ENCODE results near the gene MALRD1.

The MALRD1 gene

DNA sequence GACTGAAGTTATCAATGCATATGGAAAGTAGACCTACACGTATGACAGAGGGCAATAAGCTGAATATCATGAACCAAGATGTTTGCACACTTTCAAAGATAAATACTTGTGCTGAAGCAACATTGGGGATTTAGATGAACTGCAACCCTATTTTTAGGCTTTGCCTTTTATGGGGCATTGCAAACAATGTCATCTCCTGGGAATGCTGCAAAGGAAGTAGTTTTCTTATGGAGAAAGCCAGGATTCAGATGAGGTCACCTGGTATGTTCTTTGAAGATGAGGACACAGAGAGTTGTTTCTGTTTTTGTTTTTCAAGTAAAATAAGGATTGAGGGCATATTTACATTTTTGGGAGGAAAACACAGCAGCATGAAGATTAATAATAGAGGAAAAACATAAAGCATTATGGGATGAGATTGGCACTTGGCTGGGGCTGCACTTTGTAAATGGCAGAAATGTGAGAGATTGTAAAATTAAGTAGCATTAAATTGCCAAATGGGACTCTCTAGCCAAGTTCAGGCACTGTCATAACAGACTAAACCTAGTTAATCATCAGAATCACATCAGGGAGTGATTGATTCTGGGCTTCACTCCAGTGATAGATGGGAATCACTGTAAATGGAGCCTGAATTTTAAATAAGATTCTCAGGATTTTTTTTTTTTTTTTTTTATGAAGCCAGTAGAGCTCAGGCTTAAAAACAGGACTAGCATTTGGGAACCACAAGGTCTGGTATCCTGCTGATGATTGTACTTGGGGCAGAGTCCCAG, 63.1 kb downstream of the MALRD1 start:
- DNase-seq, result no peak

DNA sequence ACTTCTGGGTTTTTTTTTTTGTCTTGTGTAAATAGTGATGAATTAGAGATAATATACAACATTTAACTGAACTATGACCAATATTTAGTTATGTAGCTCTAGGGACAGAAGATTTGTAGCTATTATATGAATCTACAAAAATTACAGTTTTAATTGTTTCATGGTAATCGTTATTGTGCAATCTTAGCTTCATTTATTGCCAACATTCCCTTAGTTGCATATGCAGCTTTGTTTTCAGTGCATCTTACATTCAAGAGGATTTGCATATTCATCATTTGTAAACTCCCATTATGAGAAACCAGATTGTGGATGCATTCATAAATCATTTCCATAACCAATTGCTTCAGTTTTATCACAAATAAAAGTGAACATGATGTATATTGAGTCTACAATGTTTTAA, 68.8 kb downstream of the MALRD1 start:
- no peak for DNase-seq

DNA sequence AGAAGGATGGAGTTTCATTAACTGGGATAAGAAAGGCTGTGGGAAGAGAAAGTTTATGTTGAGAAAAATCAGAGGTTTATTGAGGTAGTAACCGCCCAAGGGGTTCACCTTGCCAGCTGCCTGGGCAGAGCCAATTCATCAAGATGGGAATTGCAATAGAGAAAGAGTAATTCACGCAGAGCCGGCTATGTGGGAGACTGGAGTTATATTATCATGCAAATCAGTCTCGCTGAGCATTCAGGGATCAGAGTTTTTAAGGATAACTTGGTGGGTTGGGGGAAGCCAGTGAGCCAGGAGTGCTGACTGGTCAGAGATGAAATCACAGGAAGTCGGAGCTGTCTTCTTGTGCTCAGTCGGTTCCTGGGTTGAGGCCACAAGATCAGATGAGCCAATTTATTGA, 70.6 kb downstream of the MALRD1 start:
- no peak for DNase-seq

DNA sequence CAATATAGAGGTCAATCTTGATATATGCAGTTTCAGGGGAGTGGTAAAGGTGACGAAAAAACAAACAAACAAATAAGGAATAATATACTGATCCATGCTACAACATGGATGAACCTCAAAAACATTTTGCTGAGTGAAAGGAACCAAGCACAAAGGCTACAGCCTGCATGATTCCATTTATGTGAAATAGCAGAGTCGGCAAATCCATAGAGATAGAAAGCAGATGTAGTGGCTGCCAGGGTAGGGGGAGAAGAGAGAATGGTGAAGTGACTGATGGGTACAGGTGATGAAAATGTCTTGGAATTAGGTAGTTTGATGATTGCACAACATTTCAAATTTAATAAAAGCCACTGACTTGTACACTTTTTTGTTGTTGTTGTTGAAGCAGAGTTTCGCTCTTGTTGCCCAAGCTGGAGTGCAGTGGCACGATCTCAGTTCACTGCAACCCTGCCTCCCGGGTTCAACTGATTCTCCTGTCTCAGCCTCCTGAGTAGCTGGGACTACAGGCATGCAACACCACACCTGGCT, 71.8 kb downstream of the MALRD1 start:
- no peak for DNase-seq

DNA sequence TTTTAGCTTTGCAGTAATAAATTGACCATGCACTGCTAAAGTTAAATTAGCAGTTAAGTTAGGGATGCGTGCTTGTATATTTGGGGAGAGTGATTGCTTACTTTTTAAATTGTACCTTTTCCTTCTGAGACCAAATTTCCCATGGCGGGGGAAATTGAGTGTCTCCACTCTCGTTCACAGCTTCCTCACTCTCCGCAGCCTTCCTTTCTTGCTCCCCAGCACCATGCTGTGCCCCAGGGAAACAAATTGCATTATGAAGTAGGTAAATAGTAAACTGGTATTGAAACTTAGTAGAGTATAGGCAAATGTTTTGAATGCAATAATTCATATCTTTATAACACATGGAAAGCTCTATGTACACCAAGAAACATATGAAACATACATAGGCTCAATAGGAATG, 85.4 kb downstream of the MALRD1 start:
- DNase-seq, result no peak

DNA sequence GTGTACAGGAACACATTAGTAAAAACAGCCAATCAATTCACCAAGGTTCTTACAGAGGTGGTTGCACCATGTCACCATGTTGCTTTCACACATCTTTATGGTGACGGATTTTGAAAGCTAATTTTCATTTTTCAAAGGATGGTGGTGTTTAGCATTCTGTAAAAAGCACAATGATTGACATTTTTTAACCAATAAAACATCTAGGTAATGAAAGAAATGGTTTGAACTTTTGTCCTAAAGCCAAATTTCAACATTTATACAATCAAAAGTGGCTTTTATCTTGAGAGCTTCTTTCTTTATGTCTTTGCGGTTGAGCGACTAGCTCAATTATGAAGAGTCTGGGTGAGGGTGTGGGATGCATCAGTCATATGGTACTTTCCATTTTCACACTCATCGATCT, 94.4 kb downstream of the MALRD1 start:
- no peak for DNase-seq

DNA sequence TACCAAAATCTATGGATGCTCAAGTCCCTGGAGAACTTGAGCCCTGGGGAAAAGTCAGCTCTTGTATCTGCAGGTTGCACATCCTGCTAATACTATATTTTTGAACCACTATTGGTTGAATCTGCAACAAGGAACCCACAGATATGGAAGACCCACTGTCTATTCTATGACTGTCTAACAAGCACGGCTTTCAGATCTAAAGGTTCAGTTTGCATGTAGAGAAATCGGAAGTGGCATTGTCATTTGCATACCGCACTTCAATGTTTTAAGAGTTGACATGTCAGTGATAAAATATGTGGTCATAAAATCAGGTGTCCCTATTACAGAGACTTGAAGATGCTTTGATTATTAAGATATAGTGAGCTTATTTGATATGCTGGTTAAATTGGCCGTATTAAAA, 95.6 kb downstream of the MALRD1 start:
- DNase-seq, result no peak

DNA sequence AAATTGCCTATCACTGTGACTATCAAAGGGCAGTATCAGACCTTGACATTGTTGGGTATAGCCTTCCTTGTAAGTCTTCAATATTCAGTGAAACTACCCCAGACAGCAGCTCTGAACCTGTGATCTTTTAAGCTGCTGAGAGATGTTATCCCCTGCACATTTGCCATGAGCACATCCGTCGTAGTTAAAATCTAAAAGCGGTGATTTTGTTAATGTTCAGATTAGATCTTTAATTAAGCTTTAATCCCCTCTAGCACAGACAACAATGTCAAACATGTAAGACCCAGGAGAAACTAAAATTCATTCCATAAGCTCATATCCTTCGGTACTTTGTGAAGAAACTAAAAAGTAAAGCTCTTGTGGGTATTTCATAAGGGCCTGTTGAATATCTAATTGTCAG, 105.8 kb downstream of the MALRD1 start:
- DNase-seq, result no peak

DNA sequence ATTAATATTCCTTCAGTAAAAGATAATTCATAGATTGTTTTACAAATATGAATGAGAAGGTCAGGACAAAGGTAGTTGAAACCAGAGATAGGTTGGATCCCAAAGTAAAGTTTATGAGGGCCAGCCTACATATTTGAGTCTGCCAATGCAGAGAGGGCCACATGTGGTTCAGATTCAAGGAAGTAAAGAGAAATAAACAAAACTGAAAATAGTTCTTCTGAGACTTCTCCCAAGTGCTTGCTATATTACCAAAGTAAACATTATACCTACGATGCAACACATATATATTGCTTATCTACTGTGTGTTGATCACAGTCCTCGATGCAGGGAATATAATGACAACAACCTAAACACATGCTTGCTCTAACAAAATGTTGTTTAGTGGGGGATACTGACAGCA, 109.8 kb downstream of the MALRD1 start:
- DNase-seq, result no peak

DNA sequence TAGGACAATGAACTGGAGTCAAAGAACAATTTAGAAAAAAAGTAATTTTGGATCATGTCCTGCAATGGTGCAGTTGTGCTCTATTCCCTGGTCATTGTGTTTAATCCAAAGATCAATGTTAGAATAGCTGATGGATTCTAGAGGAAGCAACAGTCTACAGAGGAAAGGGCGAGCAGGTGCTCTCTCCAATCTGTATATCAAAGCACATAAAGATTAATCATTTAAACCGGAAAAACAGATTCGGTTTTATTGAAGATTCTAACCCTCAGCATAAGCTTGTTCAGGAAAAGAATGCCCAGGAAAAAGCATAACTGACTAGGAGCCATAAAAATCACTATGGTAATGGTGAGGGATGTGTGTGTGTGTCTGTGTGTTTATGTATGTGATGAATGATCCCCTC, 110.3 kb downstream of the MALRD1 start:
- no peak for DNase-seq

DNA sequence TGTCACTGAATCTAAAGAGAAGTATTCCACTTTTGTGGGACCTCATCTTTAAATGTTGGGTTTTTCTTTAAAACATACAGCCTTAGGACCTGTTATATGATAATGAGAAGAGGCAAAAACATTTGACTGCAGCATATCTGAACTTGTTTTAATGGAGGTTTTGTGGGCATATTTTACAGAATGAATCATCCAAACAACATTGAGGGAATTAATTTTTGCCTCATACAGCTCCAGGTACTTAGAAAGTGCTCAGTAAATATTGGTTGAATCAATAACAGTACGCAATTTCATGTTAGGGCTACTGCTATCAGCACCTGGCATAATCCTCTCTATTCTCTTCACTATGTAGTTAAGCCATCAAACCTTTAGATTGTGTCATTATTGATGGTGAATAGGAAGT, 115.9 kb downstream of the MALRD1 start:
- DNase-seq, result no peak

DNA sequence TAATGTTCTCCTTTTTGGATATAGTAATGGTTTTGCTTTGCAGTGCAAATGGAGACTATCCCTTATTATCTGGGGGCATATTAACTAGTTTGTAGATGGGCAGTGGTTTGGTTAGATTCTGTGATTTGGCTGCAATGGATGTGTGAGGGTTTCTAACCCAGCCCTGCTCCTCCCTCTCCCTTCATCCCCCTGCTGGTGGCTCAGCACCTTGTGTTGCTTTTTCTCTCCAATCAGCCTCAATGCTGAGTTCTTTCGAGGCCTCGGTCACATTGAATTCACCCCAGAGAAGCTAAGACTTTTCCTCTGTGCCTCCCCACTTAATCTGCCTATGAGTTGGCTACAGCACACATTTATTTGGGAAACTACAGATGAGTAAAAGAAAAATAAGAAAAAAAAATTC, 120.0 kb downstream of the MALRD1 start:
- no peak for DNase-seq

DNA sequence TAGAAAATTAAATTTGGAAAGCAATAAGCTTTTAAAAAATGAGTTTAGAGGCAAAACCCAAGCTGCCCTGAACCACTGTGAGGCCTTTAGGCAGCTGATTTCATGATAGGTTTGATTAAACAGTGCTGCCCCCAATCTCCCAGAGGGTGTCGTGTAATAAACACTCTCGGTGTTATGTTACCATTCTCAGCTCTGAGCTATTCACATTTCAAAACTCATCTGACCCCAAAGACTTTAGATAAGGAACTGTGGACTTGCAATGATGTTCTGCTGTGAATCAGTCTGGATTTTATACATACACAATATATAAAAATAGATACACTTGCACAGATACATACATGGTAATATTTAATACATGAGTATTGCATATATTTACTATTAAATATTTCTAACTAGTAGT, 120.4 kb downstream of the MALRD1 start:
- DNase-seq, result no peak

DNA sequence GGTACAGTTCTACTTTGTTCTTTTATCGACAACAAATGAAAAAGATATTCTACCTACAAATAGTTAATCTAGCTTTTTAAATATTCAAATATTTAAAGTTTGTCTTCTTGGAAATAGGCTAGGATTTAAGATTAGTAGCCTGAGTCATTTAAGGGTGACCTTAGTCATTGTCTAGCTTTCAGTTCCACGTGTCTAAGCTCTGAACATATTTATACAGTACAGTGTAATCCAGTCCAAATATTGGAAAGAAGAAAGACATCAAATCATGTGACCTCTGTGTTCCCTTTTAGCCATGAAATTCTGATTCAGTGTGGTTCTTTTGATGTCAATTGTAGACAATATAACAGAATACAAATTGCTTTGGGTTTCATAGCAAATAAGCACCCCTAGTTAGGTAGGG, 121.1 kb downstream of the MALRD1 start:
- DNase-seq, result no peak

DNA sequence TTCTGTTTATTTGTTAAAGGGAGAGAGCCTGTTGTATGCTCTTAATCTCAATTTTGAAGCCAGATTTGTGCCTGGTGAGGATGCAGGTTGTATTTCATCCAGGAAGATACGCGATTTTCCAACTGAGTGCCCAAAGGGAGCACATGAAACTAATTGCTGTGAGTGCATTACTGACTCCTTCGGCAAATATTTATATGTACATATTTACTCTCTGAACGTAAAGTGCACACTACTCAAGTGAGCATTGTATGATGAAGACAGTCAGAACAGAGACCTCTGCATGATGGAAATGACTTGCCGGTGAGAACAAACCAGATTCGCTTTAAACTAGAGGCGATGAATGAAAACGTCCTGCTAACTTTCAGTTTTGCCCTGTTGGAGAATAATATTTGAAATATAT, 130.1 kb downstream of the MALRD1 start:
- DNase-seq, result no peak

DNA sequence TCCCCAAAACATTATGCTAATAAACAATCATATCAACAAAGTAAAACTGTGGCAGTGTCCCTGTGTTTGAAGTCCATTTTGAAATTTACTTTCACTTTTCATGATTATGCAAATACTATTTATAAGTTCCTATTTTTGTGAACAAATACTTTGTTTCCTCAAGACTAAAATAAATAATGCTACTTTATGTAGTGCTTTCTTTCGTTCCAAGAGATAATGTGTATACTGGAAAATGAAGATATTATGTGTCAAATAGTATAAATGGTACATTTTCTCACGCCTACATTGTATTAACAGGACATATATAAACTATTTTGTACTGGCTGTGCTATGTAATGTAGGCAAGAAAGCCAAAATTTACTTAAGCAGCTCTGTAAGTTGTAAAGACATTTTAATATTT, 136.3 kb downstream of the MALRD1 start:
- DNase-seq, result no peak

DNA sequence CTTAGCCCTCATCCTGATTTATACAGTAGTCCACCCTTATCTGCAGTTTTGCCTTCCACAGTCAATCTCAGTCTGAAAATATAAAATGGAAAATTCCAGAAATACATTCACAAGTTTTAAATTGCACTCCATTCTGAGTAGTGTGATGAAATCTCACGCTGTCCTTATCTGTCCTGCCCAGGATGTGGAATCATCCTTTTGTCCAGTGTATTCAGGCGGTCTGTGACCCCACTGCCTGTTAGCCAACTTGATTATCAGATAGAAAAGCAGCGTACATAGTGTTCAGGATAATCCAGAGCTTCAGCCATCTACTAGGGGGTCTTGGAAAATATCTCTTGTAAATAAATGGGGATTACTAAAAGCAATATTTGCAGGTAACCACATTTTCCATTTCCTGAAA, 146.3 kb downstream of the MALRD1 start:
- no peak for DNase-seq

DNA sequence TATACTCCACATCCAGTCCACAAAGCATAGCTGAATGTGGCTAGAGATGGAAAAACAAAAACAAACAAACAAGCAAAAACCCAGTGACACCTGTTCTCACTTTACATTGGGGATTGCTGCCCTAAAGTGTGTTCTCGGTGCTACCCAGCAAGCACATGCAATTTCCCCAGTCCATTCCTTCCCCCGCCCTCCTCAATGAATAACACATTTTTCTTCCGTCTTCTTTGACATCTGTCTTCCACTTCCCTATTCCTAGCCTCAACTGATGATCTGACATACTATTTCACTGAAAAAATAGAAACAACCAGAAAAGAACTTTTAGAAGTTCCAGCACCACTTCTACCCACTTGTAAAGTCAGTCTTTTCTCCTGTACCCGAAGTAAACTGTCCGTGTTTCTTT, 147.1 kb downstream of the MALRD1 start:
- DNase-seq, result no peak

DNA sequence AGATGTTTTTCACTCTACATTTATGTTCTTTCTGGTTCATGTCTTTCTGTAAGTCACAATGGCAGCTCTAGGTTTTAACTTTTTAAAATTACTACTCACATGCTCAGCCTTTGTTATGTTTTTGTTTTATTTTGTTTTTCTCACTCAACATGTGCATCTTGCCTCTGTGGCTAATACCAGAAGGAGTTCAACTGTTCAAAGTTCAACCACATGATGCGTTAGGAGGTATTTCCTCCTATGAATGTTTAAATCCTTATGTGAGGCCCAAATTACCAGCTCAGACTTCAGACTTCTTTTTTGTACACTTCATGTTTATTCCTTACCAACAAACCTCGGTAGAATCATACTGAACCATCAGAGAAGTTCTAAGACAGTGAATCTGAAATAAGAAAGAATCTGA, 151.6 kb downstream of the MALRD1 start:
- no peak for DNase-seq

DNA sequence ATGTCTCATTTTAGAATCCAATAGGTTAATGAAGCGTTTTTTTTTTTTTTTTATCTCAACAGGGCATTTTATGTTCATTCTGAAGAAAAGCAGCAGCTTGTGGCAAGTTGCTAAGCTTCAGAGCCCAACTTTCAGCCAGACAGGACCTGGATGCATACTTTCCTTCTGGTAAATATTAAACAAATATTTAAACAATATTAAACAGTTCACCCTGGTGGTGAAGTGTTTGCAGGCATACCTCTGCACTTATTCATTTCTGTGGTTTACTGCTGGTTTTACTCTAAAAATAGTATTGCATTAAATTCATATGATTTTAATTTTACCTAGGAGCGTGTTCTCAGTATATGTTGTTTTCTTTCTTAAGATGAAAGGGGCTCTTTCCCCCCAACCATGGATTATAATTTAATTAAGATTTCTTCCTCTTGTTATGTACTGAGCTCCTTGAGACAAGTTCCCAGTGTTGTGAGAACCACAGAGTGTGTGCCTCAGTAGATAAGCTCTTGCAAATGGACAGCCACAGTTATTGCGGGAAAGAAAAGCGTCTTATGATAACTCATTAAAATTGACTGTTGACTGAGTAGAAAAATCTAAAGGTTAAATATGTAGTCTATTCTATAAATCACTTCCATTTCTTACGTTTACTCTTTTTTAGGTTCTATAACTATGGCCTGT, 155.8 kb downstream of the MALRD1 start:
- DNase-seq, result no peak

DNA sequence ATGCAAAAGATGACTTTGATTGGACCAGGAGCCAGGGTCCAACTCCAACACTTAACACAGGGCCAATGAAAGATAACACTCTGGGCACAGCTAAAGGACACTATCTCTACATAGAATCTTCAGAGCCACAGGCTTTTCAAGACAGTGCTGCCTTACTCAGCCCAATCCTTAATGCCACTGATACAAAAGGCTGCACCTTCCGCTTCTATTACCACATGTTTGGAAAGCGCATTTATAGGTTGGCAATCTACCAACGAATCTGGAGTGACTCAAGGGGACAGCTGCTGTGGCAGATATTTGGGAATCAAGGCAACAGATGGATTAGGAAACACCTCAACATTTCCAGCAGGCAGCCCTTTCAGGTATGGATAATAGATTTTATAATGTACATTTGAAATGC, 160.7 kb downstream of the MALRD1 start:
- DNase-seq, result no peak

DNA sequence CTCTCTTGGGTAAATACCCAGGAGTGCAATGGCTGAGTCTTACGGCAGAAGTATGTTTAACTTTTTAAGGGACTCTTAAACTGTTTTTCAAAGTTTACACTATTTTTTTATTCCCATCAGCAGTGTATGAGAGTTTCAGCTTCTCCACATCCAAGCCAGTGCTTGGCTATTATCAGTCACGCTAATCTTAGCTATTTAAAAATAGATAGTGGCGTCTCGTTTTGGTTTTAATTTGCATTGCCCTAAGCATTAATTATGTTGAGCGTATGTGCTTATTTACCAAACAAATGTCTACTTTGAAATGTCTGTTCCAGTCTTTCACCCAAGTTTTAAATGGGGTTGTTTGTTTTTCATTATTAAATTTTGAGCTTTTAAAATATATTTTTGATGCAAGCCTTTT, 164.0 kb downstream of the MALRD1 start:
- DNase-seq, result no peak

DNA sequence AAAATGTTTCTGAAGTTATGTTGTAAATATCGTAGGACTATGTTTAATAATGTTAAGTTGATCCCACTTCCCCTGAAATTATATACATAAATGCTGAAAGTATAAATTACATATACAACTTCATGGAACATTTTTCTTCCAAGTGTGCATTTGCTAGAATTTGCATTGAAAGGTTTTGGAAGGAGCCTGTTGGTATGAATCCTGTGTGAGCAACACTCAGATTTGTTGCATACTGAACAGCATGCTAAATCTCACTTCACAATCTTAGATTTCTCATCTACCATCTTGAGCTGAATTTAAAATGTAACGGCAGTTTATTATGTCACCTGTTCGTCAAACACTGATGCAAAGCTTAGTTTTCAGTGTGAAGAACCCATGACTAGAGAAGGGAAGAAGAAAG, 172.6 kb downstream of the MALRD1 start:
- no peak for DNase-seq

DNA sequence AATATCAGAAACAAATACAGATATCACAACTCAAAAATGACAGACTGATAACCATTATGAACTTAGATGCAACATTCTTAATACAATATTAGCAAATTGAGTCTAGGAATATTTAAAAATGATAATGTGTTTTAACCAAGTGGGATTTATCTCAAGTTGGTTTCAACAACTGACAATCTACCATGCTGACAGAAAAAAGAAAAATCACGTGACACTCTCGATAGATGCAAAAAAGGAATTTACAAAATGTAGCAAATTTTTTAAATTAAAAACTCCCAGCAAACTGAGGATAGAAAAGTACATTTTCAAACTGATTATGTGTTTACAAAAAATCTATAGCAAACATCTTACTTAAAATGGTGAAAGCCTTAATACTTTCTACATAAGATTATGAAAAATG, 177.4 kb downstream of the MALRD1 start:
- DNase-seq, result no peak

DNA sequence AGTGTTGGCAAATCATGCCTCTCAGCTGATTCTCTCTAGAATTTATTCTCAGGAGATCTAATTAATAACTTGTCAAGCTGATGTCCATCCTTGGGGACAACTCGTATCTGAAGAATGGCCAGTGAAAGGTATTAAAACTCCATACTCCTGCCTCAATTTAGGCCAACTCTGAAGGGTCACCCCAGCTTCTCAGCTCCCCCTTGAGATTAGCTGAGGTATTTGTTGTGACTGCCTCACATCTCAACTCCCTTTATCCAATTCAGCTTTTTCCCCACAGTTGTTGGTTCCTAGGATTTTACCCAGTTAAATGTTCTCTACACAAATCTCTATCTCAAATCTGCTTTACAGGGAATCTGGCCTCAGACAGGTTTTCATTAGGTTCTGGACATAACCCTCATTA, 182.4 kb downstream of the MALRD1 start:
- DNase-seq, result no peak
